HEK293 (cell line): ENCODE results near the gene P2RY13.

Experiments used
- CTCF ChIA-PET: fragments of 350-600 bp; formaldehyde crosslinking; extraction: SDS; loops from one replicate; lab custom pipeline; 2021; ENCODE audit warnings: antibody characterized with exemption; lab: Yijun Ruan, JAX
- POLR2A ChIA-PET: fragments of 300-600 bp; formaldehyde crosslinking; extraction: SDS; loops from one replicate; lab custom pipeline; 2020; ENCODE audit warnings: antibody characterized with exemption, inconsistent platforms; lab: Yijun Ruan, JAX
- H3K27ac ChIP-seq: fragments of 200-500 bp; sonication (Bioruptor generic); 2 replicates; pipeline ENCODE4 v1.5.1; 2014; ENCODE audit warnings: low read depth, low read length, control low read depth, inconsistent platforms; ENCODE audit errors: extremely low read depth
- H3K36me3 ChIP-seq, 2 experiments: fragments of 200-500 bp in 1 of 2; sonication (Bioruptor generic) in 1 of 2; 1 replicate in 1 of 2; 2 replicates in 1 of 2; pipeline ENCODE4 v1.5.1; 2014 to 2017; ENCODE audit warnings: inconsistent platforms in 2 of 2, low read length in 2 of 2; ENCODE audit not compliant: control insufficient read depth in 2 of 2, insufficient read depth in 1 of 2
- H3K4me1 ChIP-seq: fragments of 200-500 bp; sonication (Bioruptor generic); 2 replicates; pipeline ENCODE4 v1.5.1; 2014; ENCODE audit warnings: mild to moderate bottlenecking, low read length, inconsistent platforms; ENCODE audit not compliant: control insufficient read depth, insufficient read depth
- H3K4me3 ChIP-seq: 2 replicates; pipeline ENCODE4 v1.5.1; 2011; ENCODE audit warnings: low read depth, mild to moderate bottlenecking, control low read depth, low read length, moderate library complexity
- H3K9me3 ChIP-seq: fragments of 200-500 bp; sonication (Bioruptor generic); 2 replicates; pipeline ENCODE4 v1.5.1; 2014; ENCODE audit warnings: low read depth, low read length, inconsistent platforms; ENCODE audit not compliant: control insufficient read depth, insufficient read depth
- BCL11B ChIP-seq: fragments of 450-650 bp; formaldehyde crosslinking; IDR thresholded peaks from 2 replicates; pipeline ENCODE4 v1.5.1; 2016; ENCODE audit warnings: low read depth, missing biosample characterization, missing genetic modification characterization
- EGR2 ChIP-seq: fragments of 450-650 bp; formaldehyde crosslinking; IDR thresholded peaks from 2 replicates; pipeline ENCODE4 v1.5.1; 2016; ENCODE audit warnings: low read depth, missing biosample characterization, missing genetic modification characterization
- GLI2 ChIP-seq: fragments of 450-650 bp; formaldehyde crosslinking; IDR thresholded peaks from 2 replicates; pipeline ENCODE4; 2017; ENCODE audit warnings: missing biosample characterization, missing genetic modification characterization, low read depth, borderline replicate concordance
- ZFP41 ChIP-seq: fragments of 450-650 bp; formaldehyde crosslinking; IDR thresholded peaks from 2 replicates; pipeline ENCODE4 v1.5.1; 2016; ENCODE audit warnings: missing biosample characterization, missing genetic modification characterization, borderline replicate concordance
- ZNF133 ChIP-seq: fragments of 450-650 bp; formaldehyde crosslinking; IDR thresholded peaks from 2 replicates; pipeline ENCODE4 v1.5.1; 2016; ENCODE audit warnings: missing biosample characterization, missing genetic modification characterization
- ZNF155 ChIP-seq: fragments of 450-650 bp; formaldehyde crosslinking; IDR thresholded peaks from 2 replicates; pipeline ENCODE4 v1.5.1; 2016; ENCODE audit warnings: missing biosample characterization, missing genetic modification characterization
- ZNF174 ChIP-seq: fragments of 450-650 bp; formaldehyde crosslinking; IDR thresholded peaks from 2 replicates; pipeline ENCODE4 v1.5.0; 2017; ENCODE audit warnings: missing biosample characterization, mild to moderate bottlenecking, missing genetic modification characterization
- ZNF274 ChIP-seq, 2 experiments: fragments of 200-500 bp in 1 of 2; fragments of 450-650 bp in 1 of 2; sonication (Bioruptor generic) in 1 of 2; formaldehyde crosslinking in 1 of 2; IDR thresholded peaks; 2 replicates each; pipeline versions ENCODE4 v1.5.1 to v1.6.1; 2014 to 2016; ENCODE audit warnings: borderline replicate concordance in 1 of 2, inconsistent platforms in 1 of 2, low read length in 1 of 2, missing biosample characterization in 1 of 2, missing genetic modification characterization in 1 of 2
- ZNF324 ChIP-seq: fragments of 450-650 bp; formaldehyde crosslinking; IDR thresholded peaks from 2 replicates; pipeline ENCODE4 v1.5.1; 2016; ENCODE audit warnings: missing biosample characterization, missing genetic modification characterization
- ZNF510 ChIP-seq: fragments of 450-650 bp; formaldehyde crosslinking; IDR thresholded peaks from 2 replicates; pipeline ENCODE4 v1.5.1; 2018; ENCODE audit warnings: mild to moderate bottlenecking, missing genetic modification characterization, missing biosample characterization; ENCODE audit not compliant: insufficient replicate concordance
- ZNF529 ChIP-seq: fragments of 450-650 bp; formaldehyde crosslinking; IDR thresholded peaks from 2 replicates; pipeline ENCODE4 v1.5.1; 2017; ENCODE audit warnings: missing genetic modification characterization, missing biosample characterization; ENCODE audit not compliant: insufficient replicate concordance
- ZNF530 ChIP-seq: fragments of 450-650 bp; formaldehyde crosslinking; IDR thresholded peaks from 2 replicates; pipeline ENCODE4 v1.5.1; 2016; ENCODE audit warnings: low read depth, missing biosample characterization, missing genetic modification characterization
- ZNF544 ChIP-seq: fragments of 450-650 bp; formaldehyde crosslinking; IDR thresholded peaks from 2 replicates; pipeline ENCODE4 v1.5.0; 2017; ENCODE audit warnings: missing biosample characterization, missing genetic modification characterization
- ZNF571 ChIP-seq: fragments of 450-650 bp; formaldehyde crosslinking; IDR thresholded peaks from 2 replicates; pipeline ENCODE4 v1.5.0; 2017; ENCODE audit warnings: missing biosample characterization, missing genetic modification characterization
- ZNF624 ChIP-seq: fragments of 450-650 bp; formaldehyde crosslinking; IDR thresholded peaks from 2 replicates; pipeline ENCODE4 v1.5.1; 2017; ENCODE audit warnings: missing biosample characterization, missing genetic modification characterization
- ZNF701 ChIP-seq: fragments of 450-650 bp; formaldehyde crosslinking; IDR thresholded peaks from 2 replicates; pipeline ENCODE4 v1.5.1; 2016; ENCODE audit warnings: missing biosample characterization, missing genetic modification characterization
- ZNF830 ChIP-seq: fragments of 450-650 bp; IDR thresholded peaks from 2 replicates; pipeline ENCODE4 v1.5.0; 2018; ENCODE audit warnings: missing biosample characterization, missing genetic modification characterization, low read depth, mild to moderate bottlenecking, moderate library complexity
- TF ChIP-seq, protein P1 (sequence below): fragments of 450-650 bp; formaldehyde crosslinking; IDR thresholded peaks from 2 replicates; pipeline ENCODE4 v1.5.1; 2016; ENCODE audit warnings: missing biosample characterization, missing genetic modification characterization
- TF ChIP-seq, protein P2 (sequence below): fragments of 450-650 bp; formaldehyde crosslinking; IDR thresholded peaks from 2 replicates; pipeline ENCODE4 v1.5.1; 2016; ENCODE audit warnings: missing biosample characterization, missing genetic modification characterization
- TF ChIP-seq, protein P3 (sequence below): fragments of 450-650 bp; formaldehyde crosslinking; IDR thresholded peaks from 2 replicates; pipeline ENCODE4 v1.5.1; 2016; ENCODE audit warnings: missing biosample characterization, missing genetic modification characterization

P2RY13 gene

DNA sequence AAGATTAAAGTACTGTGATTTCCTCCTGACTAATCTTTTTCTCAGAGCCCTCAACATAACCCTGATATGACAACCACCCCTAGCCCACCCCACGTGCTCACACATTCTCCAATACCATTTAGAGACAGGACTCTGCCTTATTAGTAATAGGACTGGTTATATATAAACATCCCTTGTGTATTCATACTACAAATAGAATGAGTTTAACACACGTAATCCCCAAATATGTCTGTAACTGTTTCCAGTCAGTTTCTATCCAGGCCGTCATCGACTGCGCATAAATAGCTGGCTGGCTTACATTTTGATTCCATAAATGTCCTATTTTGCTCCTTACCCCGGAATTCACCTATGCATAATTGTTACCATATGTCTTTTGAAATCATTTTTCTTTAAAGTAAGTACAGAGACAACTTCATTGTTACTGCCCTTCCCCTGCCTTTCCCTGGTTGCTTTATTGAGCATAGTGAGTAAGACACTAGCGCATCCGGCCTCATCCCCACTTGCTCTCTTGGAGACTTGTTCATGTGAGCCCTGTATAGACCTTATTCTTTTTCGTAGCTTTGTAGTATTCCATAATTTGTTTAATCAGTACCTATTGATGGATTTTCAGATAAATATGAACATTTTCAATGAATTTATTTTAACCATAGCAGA is 47.6 kb downstream of the P2RY13 start:
- ChIA-PET CTCF (interaction anchor here (0.7 to 5.5 kb wide), 12 partner anchors 11 to 637 kb away, joined by 3 to 32 read pairs (median 5); no protein-coding TSS in a partner anchor), POLR2A (no interaction called here)
- Histone ChIP-seq H3K4me1 (0 out of 2 replicates have a peak, but pooled peaks cover 2% of the 10 kb centered on the region), H3K36me3 (no peaks in the 10 kb centered on the region; a peak in 1 of 3 replicates), H3K9me3 (no peaks in the 10 kb centered on the region), H3K27ac (no peak overlapping the region), H3K4me3 (no peak overlapping the region)
- no peak for TF ChIP-seq ZNF274 (IDR thresholded peaks at IDR 0.05; ENCODE audit: low read length)
- TF ChIP-seq ZNF274 (tag by site-specific recombination; IDR thresholded peaks at IDR 0.05; ENCODE audit: borderline replicate concordance), result no peak
- TF ChIP-seq EGR2 (tag by site-specific recombination), result no peak
- no peak for TF ChIP-seq ZNF529
- no peak for TF ChIP-seq ZNF133
- TF ChIP-seq, protein P1, sequence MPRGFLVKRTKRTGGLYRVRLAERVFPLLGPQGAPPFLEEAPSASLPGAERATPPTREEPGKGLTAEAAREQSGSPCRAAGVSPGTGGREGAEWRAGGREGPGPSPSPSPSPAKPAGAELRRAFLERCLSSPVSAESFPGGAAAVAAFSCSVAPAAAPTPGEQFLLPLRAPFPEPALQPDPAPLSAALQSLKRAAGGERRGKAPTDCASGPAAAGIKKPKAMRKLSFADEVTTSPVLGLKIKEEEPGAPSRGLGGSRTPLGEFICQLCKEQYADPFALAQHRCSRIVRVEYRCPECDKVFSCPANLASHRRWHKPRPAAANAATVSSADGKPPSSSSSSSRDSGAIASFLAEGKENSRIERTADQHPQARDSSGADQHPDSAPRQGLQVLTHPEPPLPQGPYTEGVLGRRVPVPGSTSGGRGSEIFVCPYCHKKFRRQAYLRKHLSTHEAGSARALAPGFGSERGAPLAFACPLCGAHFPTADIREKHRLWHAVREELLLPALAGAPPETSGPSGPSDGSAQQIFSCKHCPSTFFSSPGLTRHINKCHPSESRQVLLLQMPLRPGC (tag by site-specific recombination), result no peak
- no peak for TF ChIP-seq GLI2
- no peak for TF ChIP-seq ZNF544 (tag by site-specific recombination)
- TF ChIP-seq, protein P2, sequence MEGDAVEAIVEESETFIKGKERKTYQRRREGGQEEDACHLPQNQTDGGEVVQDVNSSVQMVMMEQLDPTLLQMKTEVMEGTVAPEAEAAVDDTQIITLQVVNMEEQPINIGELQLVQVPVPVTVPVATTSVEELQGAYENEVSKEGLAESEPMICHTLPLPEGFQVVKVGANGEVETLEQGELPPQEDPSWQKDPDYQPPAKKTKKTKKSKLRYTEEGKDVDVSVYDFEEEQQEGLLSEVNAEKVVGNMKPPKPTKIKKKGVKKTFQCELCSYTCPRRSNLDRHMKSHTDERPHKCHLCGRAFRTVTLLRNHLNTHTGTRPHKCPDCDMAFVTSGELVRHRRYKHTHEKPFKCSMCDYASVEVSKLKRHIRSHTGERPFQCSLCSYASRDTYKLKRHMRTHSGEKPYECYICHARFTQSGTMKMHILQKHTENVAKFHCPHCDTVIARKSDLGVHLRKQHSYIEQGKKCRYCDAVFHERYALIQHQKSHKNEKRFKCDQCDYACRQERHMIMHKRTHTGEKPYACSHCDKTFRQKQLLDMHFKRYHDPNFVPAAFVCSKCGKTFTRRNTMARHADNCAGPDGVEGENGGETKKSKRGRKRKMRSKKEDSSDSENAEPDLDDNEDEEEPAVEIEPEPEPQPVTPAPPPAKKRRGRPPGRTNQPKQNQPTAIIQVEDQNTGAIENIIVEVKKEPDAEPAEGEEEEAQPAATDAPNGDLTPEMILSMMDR (tag by site-specific recombination), result no peak
- TF ChIP-seq ZNF830 (tag by site-specific recombination), result no peak
- no peak for TF ChIP-seq ZNF701 (tag by site-specific recombination)
- TF ChIP-seq ZFP41 (tag by site-specific recombination), result no peak
- TF ChIP-seq ZNF324, result no peak
- no peak for TF ChIP-seq ZNF510 (tag by site-specific recombination)
- TF ChIP-seq ZNF174 (tag by site-specific recombination), result no peak
- TF ChIP-seq ZNF571 (tag by site-specific recombination), result no peak
- TF ChIP-seq, protein P3, sequence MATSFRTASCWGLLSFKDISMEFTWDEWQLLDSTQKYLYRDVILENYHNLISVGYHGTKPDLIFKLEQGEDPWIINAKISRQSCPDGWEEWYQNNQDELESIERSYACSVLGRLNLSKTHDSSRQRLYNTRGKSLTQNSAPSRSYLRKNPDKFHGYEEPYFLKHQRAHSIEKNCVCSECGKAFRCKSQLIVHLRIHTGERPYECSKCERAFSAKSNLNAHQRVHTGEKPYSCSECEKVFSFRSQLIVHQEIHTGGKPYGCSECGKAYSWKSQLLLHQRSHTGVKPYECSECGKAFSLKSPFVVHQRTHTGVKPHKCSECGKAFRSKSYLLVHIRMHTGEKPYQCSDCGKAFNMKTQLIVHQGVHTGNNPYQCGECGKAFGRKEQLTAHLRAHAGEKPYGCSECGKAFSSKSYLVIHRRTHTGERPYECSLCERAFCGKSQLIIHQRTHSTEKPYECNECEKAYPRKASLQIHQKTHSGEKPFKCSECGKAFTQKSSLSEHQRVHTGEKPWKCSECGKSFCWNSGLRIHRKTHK (tag by site-specific recombination), result no peak

DNA sequence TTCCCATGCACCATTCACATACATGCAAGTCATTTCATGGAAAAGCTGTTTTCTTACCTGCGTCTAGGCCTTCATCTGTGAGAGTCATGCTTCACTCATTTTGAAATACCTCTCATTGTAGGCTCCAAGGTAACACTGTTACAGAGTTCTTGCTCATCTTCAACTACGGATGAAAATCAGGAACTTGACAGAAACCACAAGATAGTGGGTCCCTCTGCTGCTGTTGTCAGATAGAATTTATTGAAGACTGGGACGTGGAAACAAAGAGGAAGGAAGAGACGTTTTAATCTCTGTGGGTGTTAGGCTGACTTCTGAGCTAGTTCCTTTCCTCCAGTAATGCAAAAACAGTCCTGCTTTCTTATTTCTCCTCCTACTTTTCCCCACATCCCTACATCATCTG is 51.1 kb downstream of the P2RY13 start, which contains the start of gene P2RY14:
Gene P2RY14 (minus strand): TSS at position 313 of the 400 bp plus-strand sequence. CDS start 64,226 bp downstream, outside the sequence.
- no peak within 1 kb of the TSS for H3K27ac ChIP-seq
- H3K36me3 ChIP-seq, result no peaks in the 10 kb centered on the region; a peak in 1 of 3 replicates
- H3K4me1 ChIP-seq, result no peaks in the 10 kb centered on the region
- ChIA-PET CTCF (interaction anchor here (1.0 to 5.5 kb wide), 3 partner anchors 10 to 50 kb away, joined by 3 to 32 read pairs (median 3); no protein-coding TSS in a partner anchor), POLR2A (no interaction called here)
- H3K4me3 ChIP-seq, result no peak within 1 kb of the TSS
- TF ChIP-seq ZNF155 (tag by site-specific recombination) (no peak), ZNF624 (tag by site-specific recombination) (no peak), ZNF530 (tag by site-specific recombination) (no peak), BCL11B (tag by site-specific recombination) (no peak)
- H3K9me3 ChIP-seq, result no peaks in the 10 kb centered on the region
